Lung (tissue), 12 donors: ENCODE results near the gene HCFC1. TPM values are rescaled to one million over a fixed set of nuclear protein-coding genes. Genes with fewer than 3 reads are reported as not detected.

Source experiments
- ATAC-seq: fragments of 200-7000 bp; cut with Tn5 transposase; one replicate; pipeline ENCODE4 v1.9.1; 2020; ENCODE audit warnings: moderate number of reproducible peaks; ENCODE audit not compliant: insufficient read depth, low FRiP score
- DNase-seq, 3 donors: peaks; one replicate each; pipeline ENCODE4 v3.0.0-alpha.2; 2013 to 2017
- H3K27ac ChIP-seq, 2 donors: one replicate each; pipeline ENCODE4 v1.5.1; 2013; ENCODE audit warnings: mild to moderate bottlenecking in 2 of 2, moderate library complexity in 2 of 2, control low read depth in 1 of 2, inconsistent platforms in 1 of 2, low read depth in 1 of 2, low read length in 1 of 2
- H3K27me3 ChIP-seq, 3 donors: one replicate each; pipeline ENCODE4 v1.5.1; 2013; ENCODE audit warnings: low read length in 2 of 3; ENCODE audit not compliant: control insufficient read depth in 3 of 3, insufficient read depth in 3 of 3
- H3K36me3 ChIP-seq, 4 donors: one replicate each; pipeline ENCODE4 v1.5.1; 2013; ENCODE audit warnings: low read length in 4 of 4, mild to moderate bottlenecking in 1 of 4, moderate library complexity in 1 of 4; ENCODE audit not compliant: control insufficient read depth in 4 of 4, insufficient read depth in 4 of 4
- H3K4me1 ChIP-seq, 5 donors: one replicate each; pipeline ENCODE4 v1.5.1; 2013; ENCODE audit warnings: low read length in 5 of 5, mild to moderate bottlenecking in 2 of 5, moderate library complexity in 1 of 5; ENCODE audit not compliant: control insufficient read depth in 5 of 5, insufficient read depth in 5 of 5
- H3K4me3 ChIP-seq: one replicate; pipeline ENCODE4 v1.5.1; 2013; ENCODE audit warnings: mild to moderate bottlenecking, control low read depth, moderate library complexity
- H3K9ac ChIP-seq, 2 donors: one replicate each; pipeline ENCODE4 v1.5.1; 2013; ENCODE audit warnings: low read length in 2 of 2, control low read depth in 1 of 2; ENCODE audit not compliant: insufficient read depth in 1 of 2
- H3K9me3 ChIP-seq, 4 donors: one replicate each; pipeline ENCODE4 v1.5.1; 2013; ENCODE audit warnings: low read length in 3 of 4, mild to moderate bottlenecking in 1 of 4, moderate library complexity in 1 of 4; ENCODE audit not compliant: control insufficient read depth in 4 of 4, insufficient read depth in 3 of 4
- CTCF ChIP-seq: IDR thresholded peaks from 2 replicates; pipeline ENCODE4 v1.5.1; 2012; ENCODE audit warnings: mild to moderate bottlenecking; ENCODE audit errors: control extremely low read depth, extremely low read depth
- WGBS, 2 donors: extraction: QIAGEN DNeasy Blood & Tissue Kit; methylation state at CpG; one replicate each; pipeline ENCODE4 v1.1.7; 2013; 5-methylcytosine and 5-hydroxymethylcytosine counted together
- polyA plus RNA-seq, 2 donors: library from polyadenylated mRNA; stranded (reverse); fragments of 200-250 nt; gene quantifications; one replicate each; pipeline ENCODE4 v1.2.1, GENCODE V29; 2013
- total RNA-seq, 2 donors: library from RNA; depleted of rRNA in 1 of 2; stranded (reverse); fragments of >200 nt in 1 of 2; gene quantifications; one replicate each; pipeline ENCODE4 v1.2.1, GENCODE V29; 2014 to 2021
- donor health status: control.
- donor health status: control.
- donor health status: Bipolar disorder and iron deficiency.
- donor health status: healthy.
- donor health status: DM: yes; HTN: yes; CAD: no.

Gene HCFC1
- total and polyA plus RNA-seq, 4 donors = 10.7 to 59.4 (median 24.1) TPM

- peak in 2 of 3 donors; percentile 61 to 73 for DNase-seq
- peak overlapping the region in 1 of 2 donors; percentile 38 for H3K27ac ChIP-seq
- peaks cover 0 to 45% (median 10%) of the 10 kb centered on the region in 5 donors for H3K4me1 ChIP-seq
- TF ChIP-seq CTCF = no peak
- WGBS, 2 donors = 1 to 15% methylated on average over 19 to 26 of the region's 26 CpGs
- H3K9me3 ChIP-seq = peaks cover 0 to 4% (median 0%) of the 10 kb centered on the region in 4 donors
- H3K36me3 ChIP-seq = peaks cover 0 to 6% (median 0%) of the 10 kb centered on the region in 4 donors
- peak overlapping the region; percentile 26 for H3K4me3 ChIP-seq
- no peaks in the 10 kb centered on the region for H3K27me3 ChIP-seq
- ATAC-seq = no peak
- H3K9ac ChIP-seq = peak overlapping the region in 1 of 2 donors; percentile 11
These were observed 1.7 kb downstream of the HCFC1 start for GRCh38 chrX:153969904-153970356.

- H3K4me3 ChIP-seq = peak overlapping the region; percentile 8
- H3K36me3 ChIP-seq = peaks cover 0 to 6% (median under 1%) of the 10 kb centered on the region in 4 donors
- no peak for TF ChIP-seq CTCF
- H3K9ac ChIP-seq = peak overlapping the region in 1 of 2 donors; percentile 49
- peak overlapping the region; percentile 38 to 49 for H3K27ac ChIP-seq
- no peak for DNase-seq
- H3K27me3 ChIP-seq = no peaks in the 10 kb centered on the region
- 16 to 54% methylated on average over 24 to 25 of the region's 25 CpGs for WGBS, 2 donors
- peaks cover 0 to 42% (median 10%) of the 10 kb centered on the region in 5 donors for H3K4me1 ChIP-seq
- peaks cover 0 to 3% (median 0%) of the 10 kb centered on the region in 4 donors for H3K9me3 ChIP-seq
- ATAC-seq = no peak
These were observed 2.3 kb downstream of the HCFC1 start for GRCh38 chrX:153969125-153969903.

GRCh38 chrX:153968754-153969124 lies 2.9 kb downstream of the HCFC1 start:
- Histone ChIP-seq H3K4me3 (no peak overlapping the region), H3K27ac (peak overlapping the region in 1 of 2 donors; percentile 49), H3K36me3 (peaks cover 0 to 10% (median under 1%) of the 10 kb centered on the region in 4 donors), H3K9ac (no peak overlapping the region), H3K9me3 (no peaks in the 10 kb centered on the region), H3K27me3 (no peaks in the 10 kb centered on the region), H3K4me1 (peaks cover 0 to 37% (median 10%) of the 10 kb centered on the region in 5 donors)
- DNase-seq = no peak
- TF ChIP-seq CTCF = no peak
- 17 to 60% methylated on average over 11 to 12 of the region's 12 CpGs for WGBS, 2 donors
- no peak for ATAC-seq
